ENCODE measurements around the gene LAMC1.

- TF ChIP-seq, protein P1, sequence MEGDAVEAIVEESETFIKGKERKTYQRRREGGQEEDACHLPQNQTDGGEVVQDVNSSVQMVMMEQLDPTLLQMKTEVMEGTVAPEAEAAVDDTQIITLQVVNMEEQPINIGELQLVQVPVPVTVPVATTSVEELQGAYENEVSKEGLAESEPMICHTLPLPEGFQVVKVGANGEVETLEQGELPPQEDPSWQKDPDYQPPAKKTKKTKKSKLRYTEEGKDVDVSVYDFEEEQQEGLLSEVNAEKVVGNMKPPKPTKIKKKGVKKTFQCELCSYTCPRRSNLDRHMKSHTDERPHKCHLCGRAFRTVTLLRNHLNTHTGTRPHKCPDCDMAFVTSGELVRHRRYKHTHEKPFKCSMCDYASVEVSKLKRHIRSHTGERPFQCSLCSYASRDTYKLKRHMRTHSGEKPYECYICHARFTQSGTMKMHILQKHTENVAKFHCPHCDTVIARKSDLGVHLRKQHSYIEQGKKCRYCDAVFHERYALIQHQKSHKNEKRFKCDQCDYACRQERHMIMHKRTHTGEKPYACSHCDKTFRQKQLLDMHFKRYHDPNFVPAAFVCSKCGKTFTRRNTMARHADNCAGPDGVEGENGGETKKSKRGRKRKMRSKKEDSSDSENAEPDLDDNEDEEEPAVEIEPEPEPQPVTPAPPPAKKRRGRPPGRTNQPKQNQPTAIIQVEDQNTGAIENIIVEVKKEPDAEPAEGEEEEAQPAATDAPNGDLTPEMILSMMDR (IDR thresholded peaks at IDR 0.05), result no peak
- TF ChIP-seq POLR2A (IDR thresholded peaks at IDR 0.05), result no peak
Measured at GRCh38 chr1:183090391-183091006, 67.3 kb downstream of the LAMC1 start.
